Endothelial cell of umbilical vein (primary cell): ENCODE data around the gene PLEKHH1. TPM values are rescaled to one million over a fixed set of nuclear protein-coding genes. Genes with fewer than 3 reads are reported as not detected.

Experiments used
- BruUV-seq: library from RNA; stranded (reverse); fragments of 400-500 nt; replicated peaks from 2 replicates; lab custom pipeline; 2021; lab: Mats Ljungman, UMichigan
- CTCF ChIA-PET: fragments of 300-600, 350-600 bp; sonication (Branson Sonifier 250); formaldehyde crosslinking; loops from one replicate; lab custom pipeline; 2021; ENCODE audit warnings: antibody characterized with exemption, inconsistent platforms; lab: Charles Lee
- POLR2A ChIA-PET: fragments of 300-600, 350-600 bp; sonication (Branson Sonifier 250); formaldehyde crosslinking; loops from one replicate; lab custom pipeline; 2021; ENCODE audit warnings: antibody characterized with exemption, inconsistent platforms; lab: Charles Lee
- DNase-seq: peaks from one replicate; pipeline ENCODE4 v3.0.0-alpha.2; 2011; ENCODE audit warnings: low read depth, low spot score
- FAIRE-seq: peaks from 2 replicates; lab custom pipeline; 2011; peaks lifted over from hg19 to GRCh38; lab: Jason Lieb, UNC
- H2AFZ ChIP-seq: 2 replicates; pipeline ENCODE4 v1.6.0; 2012; ENCODE audit warnings: low read depth, low read length, control low read depth, inconsistent platforms
- H3K27ac ChIP-seq: 2 replicates; pipeline ENCODE4 v1.5.1; 2011; ENCODE audit warnings: low read depth, mild to moderate bottlenecking, control low read depth, low read length, moderate library complexity; ENCODE audit not compliant: insufficient read depth
- H3K27me3 ChIP-seq, 2 experiments: 2 replicates each; pipeline versions ENCODE4 v1.6.0 to v1.6.1; 2011; ENCODE audit warnings: low read length in 2 of 2, mixed read lengths in 1 of 2; ENCODE audit not compliant: control insufficient read depth in 2 of 2, insufficient read depth in 2 of 2
- H3K36me3 ChIP-seq, 2 experiments: 2 replicates in 1 of 2; 3 replicates in 1 of 2; pipeline ENCODE4 v1.5.1; 2011; ENCODE audit warnings: low read length in 2 of 2, mild to moderate bottlenecking in 1 of 2, moderate library complexity in 1 of 2; ENCODE audit not compliant: control insufficient read depth in 2 of 2, insufficient read depth in 2 of 2; ENCODE audit errors: extremely low read depth in 1 of 2
- H3K4me1 ChIP-seq: 3 replicates; pipeline ENCODE4 v1.5.1; 2011; ENCODE audit warnings: mild to moderate bottlenecking, low read length; ENCODE audit not compliant: control insufficient read depth, insufficient read depth; ENCODE audit errors: extremely low read depth
- H3K4me2 ChIP-seq: 2 replicates; pipeline ENCODE4 v1.6.1; 2011; ENCODE audit warnings: low read length, control low read depth, mixed read lengths; ENCODE audit not compliant: insufficient read depth
- H3K4me3 ChIP-seq, 3 experiments: fragments of 200-600 bp in 1 of 3; sonication (generic), shearing (Covaris generic) in 1 of 3; replicated peaks in 1 of 3; 2 replicates each; pipeline ENCODE4 v1.5.1; 2011 to 2016; ENCODE audit warnings: control low read depth in 3 of 3, low read length in 3 of 3, mild to moderate bottlenecking in 2 of 3, inconsistent platforms in 1 of 3, low read depth in 1 of 3, moderate library complexity in 1 of 3; ENCODE audit not compliant: insufficient read depth in 1 of 3
- H3K79me2 ChIP-seq: 2 replicates; pipeline ENCODE4 v1.6.0; 2012; ENCODE audit warnings: low read length, inconsistent platforms; ENCODE audit not compliant: control insufficient read depth, insufficient read depth
- H3K9ac ChIP-seq: replicated peaks from 2 replicates; pipeline ENCODE3; 2011; ENCODE audit warnings: low read length, control low read depth; ENCODE audit not compliant: insufficient read depth; ENCODE audit errors: extremely low read depth
- H3K9me1 ChIP-seq: replicated peaks from 3 replicates; pipeline ENCODE4 v1.6.0; 2011; ENCODE audit warnings: mild to moderate bottlenecking, low read length; ENCODE audit not compliant: control insufficient read depth, insufficient read depth; ENCODE audit errors: extremely low read depth
- H3K9me3 ChIP-seq: replicated peaks from 2 replicates; pipeline ENCODE4 v1.5.1; 2012; ENCODE audit warnings: low read length, inconsistent platforms; ENCODE audit not compliant: control insufficient read depth, insufficient read depth
- H4K20me1 ChIP-seq: replicated peaks from 2 replicates; pipeline ENCODE3; 2011; ENCODE audit warnings: mild to moderate bottlenecking, low read length; ENCODE audit not compliant: control insufficient read depth, insufficient read depth; ENCODE audit errors: extremely low read depth
- EZH2 ChIP-seq: IDR thresholded peaks from 2 replicates; pipeline ENCODE4 v1.6.1; 2012; ENCODE audit warnings: borderline replicate concordance, low read depth, mild to moderate bottlenecking, moderate library complexity, low read length, inconsistent platforms; ENCODE audit not compliant: severe bottlenecking
- FOS ChIP-seq: IDR thresholded peaks from 2 replicates; pipeline ENCODE4 v1.6.1; 2011; ENCODE audit warnings: mild to moderate bottlenecking, low read length, moderate library complexity, borderline replicate concordance; ENCODE audit not compliant: insufficient read depth
- GATA2 ChIP-seq: IDR thresholded peaks from 2 replicates; pipeline ENCODE4 v1.7.0; 2011; ENCODE audit warnings: low read depth, mild to moderate bottlenecking, moderate library complexity, mixed read lengths, low read length; ENCODE audit not compliant: insufficient read length, insufficient read depth
- JUN ChIP-seq: IDR thresholded peaks from 2 replicates; pipeline ENCODE4 v1.6.1; 2011; ENCODE audit warnings: borderline replicate concordance, low read depth; ENCODE audit not compliant: insufficient read length, insufficient read depth
- MAX ChIP-seq: IDR thresholded peaks from 2 replicates; pipeline ENCODE4 v1.6.1; 2011; ENCODE audit not compliant: insufficient read depth, insufficient read length
- MYC ChIP-seq: IDR thresholded peaks from one replicate; pipeline ENCODE4 v1.6.1; 2011; ENCODE audit warnings: mild to moderate bottlenecking, low read depth, low read length
- POLR2A ChIP-seq: IDR thresholded peaks from 2 replicates; pipeline ENCODE4 v1.6.1; 2012; ENCODE audit warnings: low read depth, mild to moderate bottlenecking, control low read depth, low read length
- POLR2AphosphoS5 ChIP-seq: IDR thresholded peaks from 2 replicates; pipeline ENCODE4 v1.6.1; 2012; ENCODE audit warnings: low read depth, mild to moderate bottlenecking, control low read depth, low read length, moderate library complexity; ENCODE audit not compliant: insufficient read depth
- dilution Hi-C: fragments of 300-500 bp; cut with MboI; formaldehyde crosslinking; loops from one replicate; pipeline ENCODE4 v1.15.0; 2019; ENCODE audit warnings: low sequenced_read_pairs; ENCODE audit not compliant: extremely low pct_ligation_motif_present
- intact Hi-C: fragments of 100-400 bp; cut with micrococcal nuclease; formaldehyde crosslinking; loops from one replicate; pipeline ENCODE4 v1.10.0; 2022
- polyA plus RNA-seq, 4 experiments: library from polyadenylated mRNA; depleted of rRNA in 3 of 4; stranded (reverse) in 3 of 4; unstranded in 1 of 4; fragments of >200 nt; gene quantifications; 2 replicates each; pipeline versions ENCODE4 v1.2.1 to v1.2.3, GENCODE V29; 2011 to 2012; ENCODE audit warnings: missing spikeins in 1 of 4
- total RNA-seq: library from RNA; stranded (reverse); gene quantifications from 2 replicates; pipeline ENCODE4 v1.2.3, GENCODE V29; 2021
- TF ChIP-seq, protein P1 (sequence below), 2 donors: IDR thresholded peaks; 1 replicate in 1 of 2; 2 replicates in 1 of 2; pipeline ENCODE4 v1.5.1; 2011; ENCODE audit warnings: low read length in 2 of 2, mild to moderate bottlenecking in 2 of 2, moderate library complexity in 2 of 2, control low read depth in 1 of 2, inconsistent platforms in 1 of 2, low read depth in 1 of 2; ENCODE audit not compliant: insufficient read depth in 1 of 2; ENCODE audit errors: extremely low read depth in 1 of 2

The PLEKHH1 gene
- total and polyA plus RNA-seq, 2 donors (not counting 3 experiments of a cell fraction or from before 2014, with no cell fraction given) = 0.17 to 0.71 TPM

GRCh38 chr14:67510121-67510520 lies 23.0 kb upstream of the PLEKHH1 start:
- H3K27ac ChIP-seq = no peak overlapping the region
- no peak overlapping the region for H3K4me2 ChIP-seq
- ChIA-PET POLR2A (no interaction called here), CTCF (interaction anchor here (1.4 to 7.0 kb wide), 4 partner anchors 10 to 83 kb away, joined by 3 to 54 read pairs (median 20); no protein-coding TSS in a partner anchor)
- peaks cover 8 to 30% of the 10 kb centered on the region in 2 experiments for H3K27me3 ChIP-seq
- no peaks in the 10 kb centered on the region for H3K9me1 ChIP-seq
- TF ChIP-seq POLR2AphosphoS5 (no peak), FOS (no peak), GATA2 (no peak), POLR2A (no peak), JUN (no peak), MAX (no peak), EZH2 (no peak), MYC (no peak)
- TF ChIP-seq, protein P1, sequence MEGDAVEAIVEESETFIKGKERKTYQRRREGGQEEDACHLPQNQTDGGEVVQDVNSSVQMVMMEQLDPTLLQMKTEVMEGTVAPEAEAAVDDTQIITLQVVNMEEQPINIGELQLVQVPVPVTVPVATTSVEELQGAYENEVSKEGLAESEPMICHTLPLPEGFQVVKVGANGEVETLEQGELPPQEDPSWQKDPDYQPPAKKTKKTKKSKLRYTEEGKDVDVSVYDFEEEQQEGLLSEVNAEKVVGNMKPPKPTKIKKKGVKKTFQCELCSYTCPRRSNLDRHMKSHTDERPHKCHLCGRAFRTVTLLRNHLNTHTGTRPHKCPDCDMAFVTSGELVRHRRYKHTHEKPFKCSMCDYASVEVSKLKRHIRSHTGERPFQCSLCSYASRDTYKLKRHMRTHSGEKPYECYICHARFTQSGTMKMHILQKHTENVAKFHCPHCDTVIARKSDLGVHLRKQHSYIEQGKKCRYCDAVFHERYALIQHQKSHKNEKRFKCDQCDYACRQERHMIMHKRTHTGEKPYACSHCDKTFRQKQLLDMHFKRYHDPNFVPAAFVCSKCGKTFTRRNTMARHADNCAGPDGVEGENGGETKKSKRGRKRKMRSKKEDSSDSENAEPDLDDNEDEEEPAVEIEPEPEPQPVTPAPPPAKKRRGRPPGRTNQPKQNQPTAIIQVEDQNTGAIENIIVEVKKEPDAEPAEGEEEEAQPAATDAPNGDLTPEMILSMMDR (IDR thresholded peaks at IDR 0.05; ENCODE audit: extremely low read depth in 1 of 2, insufficient read depth in 1 of 2, low read depth in 1 of 2, low read length in 2 of 2) = no peak
- no peak overlapping the region for H3K4me3 ChIP-seq
- intact Hi-C loops = loop anchor here (10.0 kb wide), 1 partner anchor 85 kb away; no protein-coding TSS in a partner anchor
- no peaks in the 10 kb centered on the region for H3K4me1 ChIP-seq
- DNase-seq (no peak), FAIRE-seq (no peak)
- BruUV-seq = no TSS peak
- no peak overlapping the region for H3K9ac ChIP-seq
- H3K36me3 ChIP-seq = no peaks in the 10 kb centered on the region
- H3K79me2 ChIP-seq = no peaks in the 10 kb centered on the region
- no peaks in the 10 kb centered on the region for H4K20me1 ChIP-seq
- dilution Hi-C loops = no loop called here
- H2AFZ ChIP-seq = no peak overlapping the region
- no peaks in the 10 kb centered on the region for H3K9me3 ChIP-seq
